Transverse colon (tissue), 4 donors: ENCODE data around the gene MT1B. TPM values are rescaled to one million over a fixed set of nuclear protein-coding genes. Genes with fewer than 3 reads are reported as not detected.
A peak's percentile ranks its signal among the peaks of the same experiment; 100 is the strongest.

Experiments
- DNase-seq: peaks from one replicate; pipeline ENCODE4 v3.0.0-alpha.2; 2019
- H3K27ac ChIP-seq, 4 donors: fragments of 200-600 bp; sonication (generic); 2 replicates each; pipeline ENCODE4 v1.5.1; 2016 to 2018; ENCODE audit warnings: inconsistent platforms in 4 of 4
- H3K27me3 ChIP-seq: fragments of 200-600 bp; sonication (generic); 2 replicates; pipeline ENCODE4 v1.5.1; 2017; ENCODE audit warnings: inconsistent platforms
- H3K36me3 ChIP-seq, 4 donors: fragments of 200-600 bp; sonication (generic); 2 replicates each; pipeline ENCODE4 v1.5.1; 2017 to 2019; ENCODE audit warnings: inconsistent platforms in 4 of 4
- H3K4me1 ChIP-seq, 4 donors: fragments of 200-600 bp; sonication (generic); 2 replicates each; pipeline ENCODE4 v1.5.1; 2017 to 2020; ENCODE audit warnings: inconsistent platforms in 4 of 4
- H3K4me3 ChIP-seq, 4 donors: fragments of 200-600 bp; sonication (generic); 1 replicate in 1 of 4; 2 replicates in 3 of 4; pipeline versions ENCODE4 v1.5.1 to v1.6.1; 2017 to 2019; ENCODE audit warnings: inconsistent platforms in 4 of 4
- H3K9me3 ChIP-seq, 2 donors: fragments of 200-600 bp; sonication (generic); 2 replicates each; pipeline ENCODE4 v1.5.1; 2017 to 2019; ENCODE audit warnings: inconsistent platforms in 2 of 2
- CTCF ChIP-seq, 5 experiments: fragments of 200-600 bp in 3 of 5; fragments of 450-650 bp in 2 of 5; sonication (generic) in 3 of 5; IDR thresholded peaks; 1 replicate in 2 of 5; 2 replicates in 3 of 5; pipeline ENCODE4 v1.5.1; 2016 to 2017; ENCODE audit warnings: antibody characterized with exemption in 5 of 5, inconsistent platforms in 3 of 5, mild to moderate bottlenecking in 2 of 5, moderate library complexity in 1 of 5
- EP300 ChIP-seq: sonication (generic); formaldehyde crosslinking; IDR thresholded peaks from one replicate; pipeline ENCODE4 v1.6.1; 2017; ENCODE audit warnings: antibody characterized with exemption, low read depth
- POLR2A ChIP-seq: fragments of 450-650 bp; IDR thresholded peaks from one replicate; pipeline ENCODE4 v1.6.1; 2016; ENCODE audit warnings: antibody characterized with exemption, mild to moderate bottlenecking, moderate library complexity
- POLR2AphosphoS5 ChIP-seq, 3 donors: sonication (generic); formaldehyde crosslinking; IDR thresholded peaks; one replicate each; pipeline ENCODE4 v1.6.1; 2016; ENCODE audit warnings: antibody characterized with exemption in 3 of 3
- WGBS, 2 donors: methylation state at CpG; one replicate each; pipeline ENCODE4 v1.1.5; 2018; ENCODE audit warnings: low coverage in 1 of 2; 5-methylcytosine and 5-hydroxymethylcytosine counted together
- in situ Hi-C, 4 donors: fragments of 200-750 bp; cut with MboI; loops; one replicate each; pipeline versions ENCODE4 v1.15.0 to v1.15.1; 2017; ENCODE audit warnings: low sequenced_read_pairs in 3 of 4, low pct_ligation_motif_present in 1 of 4, low pct_unique_long_range_greater_than_20kb in 1 of 4
- intact Hi-C: fragments of 100-400 bp; cut with DNase I; formaldehyde crosslinking; loops from one replicate; pipeline ENCODE4 v1.15.1; 2023; ENCODE audit warnings: low total_unique reads
- total RNA-seq, 4 donors: library from RNA; depleted of rRNA; stranded (reverse); fragments of >200 nt; gene quantifications; one replicate each; pipeline ENCODE4 v1.1.0, GENCODE V29; 2016

MT1B gene
- total RNA-seq, 4 donors from 2014 or later: not detected

GRCh38 chr16:56631832-56632155 lies 19.9 kb upstream of the MT1B start:
- WGBS, 2 donors: 36% methylated on average over 14 of the region's 14 CpGs; no CpG with 5 or more reads in 1 of the 2 donors
- DNase-seq: no peak
- Histone ChIP-seq H3K27me3 (peaks cover 52% of the 10 kb centered on the region), H3K9me3 (no peaks in the 10 kb centered on the region), H3K36me3 (no peaks in the 10 kb centered on the region), H3K27ac (peak overlapping the region; percentile 53 to 74 (median 59)), H3K4me1 (peaks cover 6 to 34% (median 21%) of the 10 kb centered on the region in 4 donors), H3K4me3 (peak overlapping the region; percentile 18 to 58 (median 45))
- in situ Hi-C loops (no loop called here), intact Hi-C loops (loop anchor here (1.0 kb wide), 1 partner anchor 23 kb away; the partner anchor contains the start of gene MT2A)
- TF ChIP-seq CTCF (IDR thresholded peaks at IDR 0.05) (no peak), EP300 (no peak), POLR2AphosphoS5 (IDR thresholded peaks at IDR 0.05) (no peak), POLR2A (no peak)

- WGBS, 2 donors: 10% methylated on average over 37 of the region's 61 CpGs; no CpG with 5 or more reads in 1 of the 2 donors
- in situ Hi-C loops: no loop called here
- TF ChIP-seq CTCF (IDR thresholded peaks at IDR 0.05) (no peak), POLR2A (peak; percentile 81), POLR2AphosphoS5 (IDR thresholded peaks at IDR 0.05) (peak; percentile 65 to 82 (median 66)), EP300 (peak; percentile 93)
- peak; percentile 43 for DNase-seq
- Histone ChIP-seq H3K27ac (peak within 1 kb of the TSS; percentile 53 to 74 (median 59)), H3K9me3 (no peaks in the 10 kb centered on the region), H3K36me3 (no peaks in the 10 kb centered on the region), H3K27me3 (peaks cover 57% of the 10 kb centered on the region), H3K4me1 (peaks cover 6 to 28% (median 17%) of the 10 kb centered on the region in 4 donors), H3K4me3 (peak within 1 kb of the TSS; percentile 18 to 58 (median 45))
- intact Hi-C loops: loop anchor here (1.0 kb wide), 1 partner anchor 24 kb away; the partner anchor contains the start of gene MT2A
Observed at GRCh38 chr16:56632156-56632847, 19.4 kb upstream of the MT1B start, which contains the start of gene MT1M. TSS of gene MT1M (plus strand) at chr16:56632659. CDS start at chr16:56632732, 73 bp downstream.

GRCh38 chr16:56632848-56633365 lies 18.8 kb upstream of the MT1B start:
- intact Hi-C loops (loop anchor here (1.0 kb wide), 1 partner anchor 25 kb away; the partner anchor contains the start of gene MT2A), in situ Hi-C loops (no loop called here)
- H3K27ac ChIP-seq: peak overlapping the region; percentile 53 to 74 (median 59)
- no peak for TF ChIP-seq CTCF (IDR thresholded peaks at IDR 0.05)
- no peak for TF ChIP-seq POLR2AphosphoS5 (IDR thresholded peaks at IDR 0.05)
- no peak for TF ChIP-seq EP300
- TF ChIP-seq POLR2A: no peak
- peaks cover 6 to 30% (median 19%) of the 10 kb centered on the region in 4 donors for H3K4me1 ChIP-seq
- no peaks in the 10 kb centered on the region for H3K36me3 ChIP-seq
- H3K9me3 ChIP-seq: no peaks in the 10 kb centered on the region
- H3K4me3 ChIP-seq: peak overlapping the region; percentile 18 to 58 (median 45)
- peaks cover 63% of the 10 kb centered on the region for H3K27me3 ChIP-seq
- 61% methylated on average over 6 of the region's 6 CpGs; no CpG with 5 or more reads in 1 of the 2 donors for WGBS, 2 donors
- DNase-seq: no peak

- Histone ChIP-seq H3K9me3 (no peaks in the 10 kb centered on the region), H3K27ac (no peak overlapping the region), H3K36me3 (no peaks in the 10 kb centered on the region), H3K4me1 (peaks cover 6 to 36% (median 26%) of the 10 kb centered on the region in 4 donors), H3K27me3 (peaks cover 69% of the 10 kb centered on the region), H3K4me3 (peak overlapping the region in 1 of 4 donors; percentile 58)
- TF ChIP-seq CTCF (IDR thresholded peaks at IDR 0.05) (no peak), POLR2A (no peak), POLR2AphosphoS5 (IDR thresholded peaks at IDR 0.05) (no peak), EP300 (no peak)
- DNase-seq: no peak
- 43 to 70% methylated on average over 1 to 7 of the region's 7 CpGs for WGBS, 2 donors
- in situ Hi-C loops: no loop called here
- intact Hi-C loops: no loop called here
Observed at GRCh38 chr16:56633535-56633934, 18.2 kb upstream of the MT1B start.
